HG03457 (cell line): ENCODE results near the gene PNPO.
"Not testable (repeated sequence)": the region's sequence is repeated elsewhere in the genome, so short reads cannot be mapped to it uniquely, and the experiment has no call there.

ENCODE experiments used
- ATAC-seq: cut with Tn5 transposase; IDR thresholded peaks from one replicate; pipeline ENCODE4 v1.9.1; 2021; ENCODE audit warnings: moderate number of reproducible peaks; ENCODE audit not compliant: unreplicated experiment

The PNPO gene

DNA sequence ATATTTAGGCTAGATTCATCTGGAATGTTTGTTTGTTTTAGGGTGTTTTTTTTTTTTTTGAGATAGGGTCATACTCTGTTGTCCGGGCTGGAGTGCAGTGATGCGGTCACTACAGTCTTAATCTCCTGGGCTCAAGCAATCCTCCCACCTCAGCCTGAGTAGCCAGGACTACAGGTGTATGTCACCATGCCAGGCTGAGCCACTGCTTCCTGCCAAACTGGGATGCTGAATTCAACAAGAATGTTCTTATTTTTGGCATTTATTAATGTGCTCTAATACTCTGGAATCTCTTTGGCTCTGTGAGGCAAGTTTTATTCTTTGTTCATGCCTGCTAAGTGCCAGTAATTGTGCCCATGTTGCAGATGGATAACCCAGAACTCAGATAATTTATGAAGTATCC is 23.8 kb upstream of the PNPO start:
- ATAC-seq: no peak

DNA sequence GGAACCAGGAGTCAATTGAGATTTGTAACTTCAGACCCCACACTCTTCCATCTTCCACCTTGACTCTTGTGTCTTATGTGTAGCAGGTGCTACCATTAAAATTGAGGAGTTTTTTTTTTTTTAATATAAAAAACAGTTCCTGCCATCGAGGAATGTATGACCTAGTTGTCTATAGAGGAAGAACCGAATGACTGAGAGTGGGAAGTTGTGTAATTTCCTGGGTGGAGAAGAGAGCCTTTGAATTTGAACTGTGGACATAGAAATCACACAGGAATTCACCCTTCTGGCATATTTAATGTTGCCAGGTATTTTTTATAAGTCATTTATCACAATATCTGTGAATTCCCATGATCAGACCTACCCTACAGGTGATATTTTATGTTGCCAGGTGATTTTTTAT is 23.4 kb upstream of the PNPO start:
- no peak for ATAC-seq

DNA sequence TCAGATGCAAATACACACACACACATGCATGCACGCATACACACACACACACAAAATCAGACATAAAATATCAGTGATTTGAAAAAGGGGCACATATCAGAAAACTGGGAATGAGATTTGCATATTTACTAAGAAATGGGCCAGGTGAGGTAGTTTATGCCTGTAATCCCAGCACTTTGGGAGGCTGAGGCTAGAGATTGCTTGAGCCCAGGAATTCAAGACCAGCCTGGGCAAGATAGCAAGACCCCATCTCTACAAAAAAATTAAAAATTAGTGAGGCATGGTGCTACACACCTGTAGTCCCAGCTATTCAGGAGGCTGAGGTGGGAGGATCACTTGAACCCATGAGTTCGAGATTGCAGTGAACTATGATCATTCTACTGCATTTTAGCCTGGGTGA is 22.4 kb upstream of the PNPO start:
- no peak for ATAC-seq

DNA sequence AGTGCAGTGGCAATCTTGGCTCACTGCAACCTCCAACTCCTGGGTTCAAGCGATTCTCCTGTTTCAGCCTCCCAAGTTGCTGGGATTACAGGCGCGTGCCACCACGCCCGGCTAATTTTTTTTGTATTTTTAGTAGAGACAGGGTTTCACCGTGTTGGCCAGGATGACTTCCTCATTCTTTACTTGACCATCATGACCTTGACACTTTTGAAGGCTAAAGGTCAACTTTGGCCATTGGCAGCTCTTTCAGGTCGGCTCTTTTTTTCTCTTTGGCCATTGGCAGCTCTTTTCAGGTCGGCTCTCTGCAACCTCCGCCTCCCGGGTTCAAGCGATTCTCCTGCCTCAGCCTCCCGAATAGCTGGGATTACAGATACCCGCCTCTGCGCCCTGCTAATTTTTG is 21.5 kb upstream of the PNPO start:
- not testable (repeated sequence) for ATAC-seq

DNA sequence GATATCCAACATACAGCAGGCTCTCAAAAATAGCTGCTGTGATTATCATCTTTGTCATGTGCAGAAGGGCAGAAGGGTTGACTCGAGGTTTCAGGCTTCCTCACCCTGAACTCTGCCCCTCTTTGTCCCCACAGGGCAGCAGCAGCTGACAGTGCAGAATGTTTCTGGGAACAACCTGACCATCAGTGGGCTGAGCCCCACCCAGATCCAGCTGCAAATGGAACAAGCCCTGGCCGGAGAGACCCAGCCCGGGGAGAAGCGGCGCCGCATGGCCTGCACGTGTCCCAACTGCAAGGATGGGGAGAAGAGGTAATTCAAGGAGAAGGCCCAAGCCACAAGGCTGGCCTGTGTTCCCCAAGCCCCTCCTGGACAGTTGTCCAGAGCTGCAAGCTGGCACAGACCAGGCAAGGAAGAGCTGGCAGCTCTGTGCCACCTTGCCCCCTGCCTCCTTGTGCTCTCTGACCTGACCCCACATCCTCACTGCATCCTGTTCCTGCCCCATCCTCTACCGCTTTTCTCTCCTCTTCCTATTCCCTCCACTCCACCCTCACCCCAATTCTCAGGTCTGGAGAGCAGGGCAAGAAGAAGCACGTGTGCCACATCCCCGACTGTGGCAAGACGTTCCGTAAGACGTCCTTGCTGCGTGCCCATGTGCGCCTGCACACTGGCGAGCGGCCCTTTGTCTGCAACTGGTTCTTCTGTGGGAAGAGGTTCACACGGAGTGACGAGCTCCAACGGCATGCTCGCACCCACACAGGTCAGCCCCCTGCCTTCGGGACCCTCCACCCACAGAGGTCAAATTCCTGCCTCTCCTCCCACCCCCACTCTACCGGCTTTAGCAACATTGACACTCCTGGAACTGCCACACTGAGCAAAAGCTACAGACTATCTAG is 16.3 kb upstream of the PNPO start:
- ATAC-seq: no peak

DNA sequence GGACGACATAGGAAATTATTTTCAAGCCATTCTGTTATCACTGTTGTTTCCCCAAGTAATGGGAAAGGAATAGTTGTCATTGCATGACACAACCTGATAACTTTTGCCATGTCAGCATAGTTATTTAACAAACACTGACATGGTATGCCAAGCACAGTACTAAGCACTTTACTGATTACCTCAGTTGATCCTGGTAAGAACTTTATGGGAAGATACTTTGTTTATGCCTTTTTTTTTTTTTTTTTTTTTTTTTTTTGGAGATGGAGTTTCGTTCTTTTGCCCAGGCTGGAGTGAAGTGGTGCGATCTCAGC is 15.7 kb upstream of the PNPO start:
- no peak for ATAC-seq

DNA sequence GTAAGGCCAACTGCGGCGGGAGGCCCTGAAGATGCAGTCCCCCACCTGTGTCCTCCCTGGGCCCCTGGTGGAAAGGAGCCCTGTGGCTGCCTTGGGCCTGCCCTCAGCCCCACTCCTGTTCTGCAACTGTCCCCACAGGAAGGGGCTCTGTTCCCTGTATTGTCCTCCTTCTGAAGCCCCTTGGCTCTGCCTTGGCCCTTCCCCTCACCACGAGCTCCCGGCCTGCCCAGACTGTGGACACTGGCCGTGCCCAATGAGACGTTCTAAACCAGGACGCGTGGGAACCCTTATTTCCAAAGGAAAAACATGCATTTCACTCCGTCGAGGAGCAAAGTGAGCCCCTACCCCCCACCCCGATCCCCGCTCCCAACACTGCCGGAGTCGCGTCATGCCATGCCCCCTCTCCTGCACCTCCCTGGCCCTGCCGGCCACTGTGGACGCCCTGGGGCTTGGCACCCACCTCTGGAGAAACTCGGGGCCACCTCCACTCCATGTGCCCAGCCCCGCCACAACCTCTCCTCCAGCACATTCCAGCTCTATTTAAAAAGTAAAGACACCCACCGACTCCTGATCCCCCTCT is 13.5 kb upstream of the PNPO start:
- no peak for ATAC-seq

DNA sequence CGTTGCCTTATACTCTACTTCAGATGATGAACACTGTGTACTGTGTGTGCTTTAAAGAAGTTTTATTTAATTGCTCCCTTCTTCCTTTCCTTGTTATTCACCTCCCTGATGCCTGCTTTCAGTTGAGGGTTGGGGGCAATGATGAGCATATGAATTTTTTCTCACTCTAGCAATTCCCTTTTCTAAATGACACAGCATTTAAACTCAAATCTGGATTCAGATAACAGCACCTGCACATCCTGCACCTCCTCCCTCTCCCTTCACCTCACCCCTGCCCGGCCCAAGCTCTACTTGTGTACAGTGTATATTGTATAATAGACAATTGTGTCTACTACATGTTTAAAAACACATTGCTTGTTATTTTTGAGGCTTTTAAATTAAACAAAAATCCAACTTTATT is 13.0 kb upstream of the PNPO start:
- ATAC-seq: no peak

DNA sequence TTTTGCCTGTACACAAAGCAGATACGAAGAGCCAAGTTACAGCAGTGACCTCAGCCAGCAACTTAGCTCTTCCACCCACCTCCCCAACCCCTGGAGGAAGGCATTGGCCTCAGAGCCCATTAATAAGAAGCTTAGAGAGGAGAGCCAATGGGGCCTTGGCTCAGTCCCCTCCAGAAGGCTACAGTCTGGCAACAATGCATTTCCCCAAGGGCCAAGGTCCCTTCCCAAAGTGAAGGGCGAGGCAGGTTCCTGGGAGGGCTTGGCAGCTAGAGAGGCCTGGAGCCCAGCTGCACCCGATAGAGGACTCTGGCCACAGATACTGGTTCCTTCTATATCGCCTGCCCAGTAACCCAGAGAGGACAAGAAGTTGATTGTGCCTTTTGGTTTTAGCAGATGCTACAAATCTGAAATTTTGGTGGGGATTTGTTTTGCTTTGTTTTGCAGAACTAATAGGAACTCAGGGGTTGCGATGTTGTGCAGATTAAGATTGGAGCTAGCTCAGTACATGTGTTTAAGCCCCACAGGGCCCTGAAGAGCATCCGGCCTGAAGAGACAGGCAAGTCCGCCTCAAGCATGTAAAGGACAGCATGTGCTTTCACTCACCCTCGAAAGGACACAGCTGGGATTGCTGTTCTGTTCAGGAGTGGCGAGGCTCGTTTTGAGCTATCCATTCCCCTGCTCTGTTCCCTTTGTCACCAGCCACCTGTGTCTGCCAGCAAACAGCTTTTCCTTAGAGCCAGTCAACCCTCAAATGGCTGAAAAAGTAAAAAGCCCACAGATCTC is 12.0 kb upstream of the PNPO start:
- no peak for ATAC-seq

DNA sequence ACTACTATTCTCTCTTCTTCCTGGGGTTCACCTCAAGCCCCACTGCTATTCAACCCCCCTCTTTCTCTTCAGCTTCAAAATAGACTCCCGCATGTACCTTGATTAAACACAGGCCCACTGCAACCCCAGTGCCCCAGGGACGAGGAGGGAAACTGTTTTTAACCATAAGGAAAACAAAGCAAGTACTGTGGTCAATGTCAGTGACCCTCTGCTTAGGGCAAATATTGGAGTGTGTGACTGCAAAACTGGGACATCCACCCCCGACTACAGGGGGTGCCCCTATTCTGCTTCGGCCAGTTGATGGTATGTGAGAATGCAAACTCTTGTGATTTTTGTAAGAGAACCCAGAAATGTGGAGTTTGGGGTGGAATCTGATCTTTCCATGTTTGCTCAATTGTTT is 9.5 kb upstream of the PNPO start:
- ATAC-seq: no peak

DNA sequence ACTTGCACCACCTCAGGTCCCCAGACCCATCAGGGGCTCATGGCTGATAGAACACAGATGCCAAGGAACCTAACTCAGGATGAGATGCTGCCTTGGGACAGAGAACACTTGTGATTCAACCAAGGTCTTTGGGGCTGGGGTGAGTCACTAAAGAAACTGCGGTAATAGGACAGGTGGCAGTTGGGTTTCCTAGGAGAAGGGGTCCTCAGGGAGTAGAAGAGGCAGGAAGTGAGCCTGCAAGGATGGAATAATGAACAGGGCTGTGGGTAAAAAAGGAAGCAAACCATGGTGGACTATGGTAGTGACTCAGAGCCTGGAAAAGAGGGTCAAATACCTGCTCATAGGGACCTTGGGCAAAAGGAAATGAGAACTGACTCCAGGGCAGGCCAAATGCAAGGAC is 6.5 kb upstream of the PNPO start:
- ATAC-seq: no peak

DNA sequence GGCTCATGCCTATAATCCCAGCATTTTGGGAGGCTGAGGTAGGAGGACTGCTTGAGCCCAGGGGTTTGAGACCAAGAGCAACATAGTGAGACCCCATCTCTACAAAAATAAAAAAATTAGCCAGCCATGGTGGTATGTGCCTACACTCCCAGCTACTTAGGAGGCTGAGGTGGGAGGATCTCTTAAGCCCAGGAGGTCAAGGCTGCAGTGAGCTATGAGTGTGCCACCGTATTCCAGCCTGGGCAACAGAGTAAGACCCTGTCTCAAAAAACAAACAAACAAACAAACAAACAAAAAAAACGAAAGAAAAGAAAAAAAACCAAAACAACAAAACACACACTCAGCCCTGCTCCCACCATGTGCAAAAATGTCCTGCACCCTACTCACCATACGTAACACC is 5.9 kb upstream of the PNPO start:
- ATAC-seq: not testable (repeated sequence)

DNA sequence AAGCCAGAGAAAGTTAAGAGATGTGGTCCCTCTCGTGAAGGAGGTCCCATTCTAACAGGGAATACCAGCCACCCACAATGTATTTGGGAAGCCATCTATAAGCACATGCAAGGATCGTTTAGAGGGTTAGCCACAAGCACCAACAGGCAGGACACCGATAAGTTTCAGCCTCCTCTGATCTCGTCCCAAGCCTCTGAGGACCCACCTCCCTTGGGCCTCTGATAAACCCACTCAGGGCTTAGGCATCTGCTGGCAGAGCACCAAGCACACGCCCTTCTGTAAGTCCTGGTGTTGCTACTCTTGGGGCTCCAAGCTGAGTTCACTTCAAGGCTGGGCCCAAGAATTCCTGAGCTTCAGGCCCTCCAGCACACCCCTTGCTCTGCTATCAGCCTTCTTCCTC is 5.4 kb upstream of the PNPO start:
- no peak for ATAC-seq

DNA sequence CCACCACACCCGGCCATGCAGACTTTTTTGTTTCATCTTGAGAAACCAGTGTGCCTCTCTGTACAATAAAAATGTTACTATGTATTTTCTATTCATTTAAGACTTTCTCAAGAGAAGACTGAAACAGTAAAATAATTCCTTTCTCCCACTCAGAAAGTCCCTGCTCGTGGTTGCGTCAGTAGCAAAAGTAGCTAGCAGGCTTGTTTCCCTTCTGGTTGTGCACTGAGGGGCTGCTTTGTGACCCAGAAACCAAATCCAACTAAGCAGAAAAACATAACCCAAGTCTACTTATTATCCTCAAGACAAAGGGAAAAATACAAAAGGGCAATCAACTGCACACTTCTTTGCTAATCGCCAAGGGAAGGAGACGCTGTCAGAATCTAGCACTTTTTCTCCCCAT is 3.4 kb upstream of the PNPO start:
- no peak for ATAC-seq

DNA sequence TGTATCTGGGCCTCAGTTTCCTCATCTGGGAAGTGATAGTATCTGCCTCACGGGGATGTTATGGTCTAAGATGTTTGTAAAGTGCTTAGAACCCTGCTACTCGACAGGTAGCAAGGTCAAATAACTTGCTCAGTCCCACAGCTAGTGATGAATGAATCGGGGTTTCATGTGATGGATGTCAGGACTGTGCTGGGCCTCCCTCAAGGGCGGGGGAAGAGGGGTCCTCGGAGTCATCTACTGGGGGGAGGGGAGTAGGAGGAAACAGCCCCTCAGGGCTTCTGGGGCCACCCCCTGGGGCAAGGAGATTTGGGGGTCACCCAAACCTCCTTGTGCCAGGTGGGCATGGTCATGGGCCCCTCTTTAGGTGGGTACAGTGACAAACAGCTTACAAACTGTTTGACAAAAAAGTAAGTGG is 732 bp downstream of the PNPO start:
- ATAC-seq: no peak

DNA sequence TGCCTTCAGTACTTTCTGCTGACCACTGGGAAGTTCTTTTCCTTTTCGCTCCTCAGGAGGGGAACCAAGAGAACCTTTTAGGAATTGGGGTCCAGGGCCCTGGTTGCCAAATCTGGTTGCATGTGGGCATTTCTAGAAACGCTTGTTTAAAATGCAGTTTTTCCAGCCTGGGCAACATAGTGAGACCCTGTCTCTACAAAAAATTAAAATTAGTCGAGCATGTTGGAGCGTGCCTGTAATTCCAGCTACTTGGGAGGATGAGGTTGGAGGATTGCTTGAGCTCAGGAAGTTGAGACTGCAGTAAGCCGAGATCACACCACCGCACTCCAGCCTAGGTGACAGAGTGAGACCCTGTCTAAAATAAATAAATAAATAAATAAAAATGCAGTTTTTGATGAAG is 1.2 kb downstream of the PNPO start:
- no peak for ATAC-seq

DNA sequence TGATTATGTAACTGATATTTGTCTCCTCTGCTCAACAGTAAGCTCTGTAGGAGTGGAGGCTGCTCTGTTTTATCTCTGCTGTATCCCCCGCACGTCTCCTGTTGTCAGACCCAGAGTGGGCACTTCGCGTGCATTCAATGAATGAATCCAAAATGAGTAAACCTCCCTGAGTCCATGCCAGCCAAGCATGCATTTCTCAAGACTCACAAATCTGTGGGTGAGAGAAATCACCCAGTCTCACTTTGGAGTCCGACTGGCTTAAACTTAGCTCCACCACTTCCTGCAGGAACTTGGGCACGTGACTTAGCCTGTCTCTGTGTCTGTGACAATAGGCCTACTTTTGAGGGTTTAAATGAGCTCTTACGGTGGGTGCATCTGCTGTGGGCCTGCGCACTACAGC is 3.7 kb downstream of the PNPO start:
- no peak for ATAC-seq

DNA sequence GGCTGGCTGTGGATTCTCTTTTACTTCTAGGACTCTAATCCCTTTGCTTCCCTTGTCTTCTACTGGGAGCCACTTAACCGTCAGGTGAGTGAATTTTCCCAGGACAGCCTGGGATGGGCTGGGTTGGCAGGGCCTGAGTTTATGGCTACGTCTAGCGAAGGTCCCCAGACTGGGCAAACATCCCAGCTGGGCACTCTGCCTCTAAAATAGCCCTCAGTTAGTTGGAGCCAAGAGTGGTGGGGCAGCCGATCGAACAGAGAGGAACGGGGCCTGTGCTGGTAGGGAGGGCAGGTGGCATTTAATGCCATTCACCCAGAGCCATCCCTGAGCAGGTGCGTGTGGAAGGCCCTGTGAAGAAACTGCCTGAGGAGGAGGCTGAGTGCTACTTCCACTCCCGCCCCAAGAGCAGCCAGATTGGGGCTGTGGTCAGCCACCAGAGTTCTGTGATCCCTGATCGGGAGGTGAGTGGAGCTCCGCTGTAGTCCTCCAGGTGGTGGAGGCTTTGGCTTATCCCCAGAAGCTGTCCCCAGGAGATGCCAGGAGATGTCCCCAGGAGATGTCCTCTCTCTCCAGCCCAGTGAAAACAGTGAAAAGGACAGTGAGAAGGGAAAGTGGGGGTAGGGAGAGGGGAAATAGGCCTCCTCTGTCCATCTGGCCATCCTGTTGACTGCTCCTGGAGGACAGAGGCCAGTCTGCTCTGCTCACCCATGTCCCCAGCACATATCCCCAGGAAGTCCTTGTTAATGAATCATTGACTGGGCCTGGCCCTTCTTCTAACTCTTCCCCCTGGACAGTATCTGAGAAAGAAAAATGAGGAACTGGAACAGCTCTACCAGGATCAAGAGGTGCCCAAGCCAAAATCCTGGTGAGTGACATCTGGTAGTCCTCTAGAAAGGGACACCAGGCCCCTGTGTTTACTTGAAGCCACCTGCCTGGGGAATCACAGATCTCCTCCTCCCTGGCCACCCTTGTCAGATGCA is 4.4 kb downstream of the PNPO start:
- no peak for ATAC-seq

DNA sequence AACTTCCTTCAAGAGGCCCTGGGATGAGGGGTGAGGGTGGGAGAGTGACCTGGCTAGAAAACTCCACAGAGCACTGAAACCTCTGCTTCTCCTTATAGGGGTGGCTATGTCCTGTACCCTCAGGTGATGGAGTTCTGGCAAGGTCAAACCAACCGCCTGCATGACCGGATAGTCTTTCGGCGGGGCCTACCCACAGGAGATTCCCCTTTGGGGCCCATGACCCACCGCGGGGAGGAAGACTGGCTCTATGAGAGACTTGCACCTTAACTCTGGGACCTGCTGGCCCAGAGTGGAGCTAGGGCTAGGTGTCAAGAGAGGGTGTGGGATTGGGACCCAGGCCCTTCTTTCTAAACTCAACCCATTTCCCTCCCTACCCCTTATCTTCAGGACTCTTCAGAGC is 5.1 kb downstream of the PNPO start:
- ATAC-seq: no peak

DNA sequence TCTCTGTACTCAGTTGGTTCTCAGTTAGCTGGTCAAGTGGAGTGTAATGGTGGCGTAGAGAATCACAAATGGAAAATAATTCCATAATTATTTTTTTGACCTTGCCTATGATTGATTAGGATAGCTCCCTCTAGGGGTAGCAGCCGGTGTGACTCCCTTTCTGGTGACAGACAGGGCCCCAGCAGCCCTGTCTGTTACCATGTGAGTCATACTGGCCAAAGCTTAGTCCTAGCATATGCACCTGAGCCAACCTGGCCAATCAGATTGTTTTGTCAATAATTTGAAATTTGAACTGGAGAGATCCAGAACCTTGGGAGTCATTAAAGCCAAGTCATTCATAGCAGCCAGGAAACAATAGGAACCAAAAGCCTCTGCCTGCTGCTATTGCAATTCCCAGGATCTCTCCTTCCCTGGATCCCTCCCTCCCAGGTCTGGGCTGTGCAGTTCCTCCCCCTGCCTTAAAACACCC is 5.6 kb downstream of the PNPO start:
- ATAC-seq: no peak

DNA sequence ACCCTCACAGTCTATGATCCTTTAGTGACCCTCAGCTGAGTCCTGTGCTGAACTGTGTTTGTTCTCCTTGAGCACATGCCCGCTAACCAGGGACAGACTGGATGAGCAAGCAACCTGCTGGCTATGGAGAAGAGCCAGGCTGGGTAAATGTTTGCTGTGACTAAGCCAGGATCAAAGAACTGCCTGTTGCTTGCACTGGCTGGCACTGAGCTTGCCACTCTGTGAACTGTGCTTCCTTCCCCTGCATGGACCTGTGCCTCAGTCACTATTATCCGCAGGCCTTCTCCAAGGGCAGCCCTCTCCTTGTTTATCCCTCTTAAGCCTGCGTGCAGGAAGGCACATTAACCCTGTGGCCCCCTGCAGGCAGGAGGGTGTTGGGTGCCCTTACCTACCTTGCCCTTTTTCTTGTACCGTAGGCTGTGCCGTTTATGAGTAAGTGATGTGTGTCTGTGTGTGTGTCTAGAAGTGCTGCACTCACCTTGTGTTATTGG is 7.4 kb downstream of the PNPO start:
- no peak for ATAC-seq
